Hepatic stellate cell (primary cell): ENCODE data around the gene ADH6.
A peak's percentile ranks its signal among the peaks of the same experiment; 100 is the strongest.
"Not testable (repeated sequence)": the region's sequence is repeated elsewhere in the genome, so short reads cannot be mapped to it uniquely, and the experiment has no call there.

Source experiments
- DNase-seq: peaks from one replicate; pipeline ENCODE4 v3.0.0; 2011; ENCODE audit warnings: low spot score

The ADH6 gene

GRCh38 chr4:99190336-99190735 lies 28.7 kb downstream of the ADH6 start:
- DNase-seq, result no peak

- not testable (repeated sequence) for DNase-seq
These were observed 29.1 kb downstream of the ADH6 start for GRCh38 chr4:99189900-99190299.

- DNase-seq, result no peak
These were observed 33.0 kb downstream of the ADH6 start for GRCh38 chr4:99186029-99186428.

- no peak for DNase-seq
These were observed 33.5 kb downstream of the ADH6 start for GRCh38 chr4:99185581-99185980.

- peak; percentile 21 for DNase-seq
These were observed 38.5 kb downstream of the ADH6 start for GRCh38 chr4:99180382-99181070.

GRCh38 chr4:99179626-99180025 lies 39.4 kb downstream of the ADH6 start:
- DNase-seq, result no peak

GRCh38 chr4:99179178-99179577 lies 39.9 kb downstream of the ADH6 start:
- DNase-seq, result no peak

GRCh38 chr4:99166544-99166943 lies 52.5 kb downstream of the ADH6 start:
- DNase-seq, result no peak

GRCh38 chr4:99165978-99166377 lies 53.1 kb downstream of the ADH6 start:
- DNase-seq, result no peak

- no peak for DNase-seq
These were observed 57.5 kb downstream of the ADH6 start for GRCh38 chr4:99161373-99162099.

- no peak for DNase-seq
These were observed 59.3 kb downstream of the ADH6 start for GRCh38 chr4:99159699-99160098.

- DNase-seq, result no peak
These were observed 61.5 kb downstream of the ADH6 start for GRCh38 chr4:99157478-99157935.

GRCh38 chr4:99156992-99157391 lies 62.1 kb downstream of the ADH6 start:
- no peak for DNase-seq

- DNase-seq, result no peak
These were observed 64.2 kb downstream of the ADH6 start for GRCh38 chr4:99154658-99155342.
